Muscle of arm (tissue), 12 donors: Measurements from ENCODE around the gene OLFM1. TPM values are rescaled to one million over a fixed set of nuclear protein-coding genes. Genes with fewer than 3 reads are reported as not detected.

ENCODE experiments used
- DNase-seq: peaks from one replicate; pipeline ENCODE4 v3.0.0-alpha.2; 2013
- polyA plus RNA-seq, 12 donors: library from polyadenylated mRNA; unstranded; fragments of 120-200 nt; gene quantifications; one replicate each; pipeline ENCODE4 v1.2.1, GENCODE V29; 2013; ENCODE audit not compliant: insufficient read length in 12 of 12

The OLFM1 gene
- polyA plus RNA-seq, 12 donors = 2.8 to 25.7 (median 4.2) TPM; not detected in 1

GRCh38 chr9:135088348-135088978 lies 995 bp downstream of the OLFM1 start:
- DNase-seq = no peak

DNA sequence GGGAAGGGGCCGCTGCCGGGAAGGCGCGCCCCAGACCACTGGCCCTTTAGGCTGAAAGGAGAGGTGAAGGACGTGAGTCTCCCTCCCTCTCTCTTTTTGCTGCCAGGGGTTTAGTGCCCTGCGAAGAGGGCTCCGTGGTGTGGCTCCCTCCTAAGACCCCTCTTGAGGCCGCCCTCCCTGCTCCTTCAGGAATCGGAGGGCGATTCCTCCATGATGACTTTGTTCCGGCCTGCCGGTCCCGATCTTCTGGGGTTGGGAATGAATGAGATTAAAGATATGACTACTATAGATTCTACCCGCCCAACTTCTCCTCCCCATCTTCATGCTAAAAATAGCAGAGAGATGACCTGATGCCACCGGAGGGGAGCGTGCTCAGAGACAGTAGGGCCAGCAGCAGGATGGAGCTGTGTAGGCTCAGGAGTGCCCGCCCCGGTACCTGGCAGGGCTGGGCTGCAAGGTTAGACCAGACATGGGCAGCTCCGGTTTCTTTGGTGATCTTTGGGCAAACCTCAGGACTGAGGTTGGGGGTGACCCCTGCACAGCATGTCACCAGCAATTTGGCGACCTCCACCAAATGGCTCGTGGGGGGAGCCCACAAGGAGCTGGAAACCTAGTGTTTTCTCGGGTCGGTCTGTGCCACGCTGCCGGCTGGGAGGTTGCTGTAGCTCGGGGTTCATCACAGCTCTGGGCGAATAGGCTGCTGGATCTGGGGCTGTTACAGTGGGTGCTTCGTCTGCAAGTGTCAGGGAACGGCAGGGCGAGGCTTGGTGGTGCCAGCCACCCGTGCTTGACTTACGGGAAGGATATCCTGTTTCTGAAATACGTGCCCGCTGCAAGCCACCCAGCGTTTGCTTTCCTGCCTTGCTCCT lies 1.7 kb downstream of the OLFM1 start:
- no peak for DNase-seq

GRCh38 chr9:135090081-135090480 lies 2.6 kb downstream of the OLFM1 start:
- DNase-seq = no peak

DNA sequence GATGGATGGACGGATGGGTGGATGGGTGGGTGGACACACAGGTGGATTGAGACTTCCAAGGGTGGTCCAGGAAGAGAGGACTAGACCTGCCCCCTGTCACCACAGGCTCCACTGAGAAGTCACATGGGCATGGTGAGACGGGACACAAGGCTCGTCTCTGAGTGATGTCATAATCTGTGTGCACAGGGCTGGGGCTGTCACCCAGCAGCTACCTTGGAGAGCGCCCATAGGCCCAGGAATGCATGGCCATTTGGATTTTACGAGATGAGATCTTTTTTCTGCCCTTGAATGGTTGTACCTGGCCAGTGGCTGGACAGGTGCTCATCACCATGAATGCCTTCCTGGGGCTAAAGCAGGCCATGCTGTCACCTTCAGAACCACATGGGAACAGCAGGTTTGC lies 3.1 kb downstream of the OLFM1 start:
- no peak for DNase-seq

DNA sequence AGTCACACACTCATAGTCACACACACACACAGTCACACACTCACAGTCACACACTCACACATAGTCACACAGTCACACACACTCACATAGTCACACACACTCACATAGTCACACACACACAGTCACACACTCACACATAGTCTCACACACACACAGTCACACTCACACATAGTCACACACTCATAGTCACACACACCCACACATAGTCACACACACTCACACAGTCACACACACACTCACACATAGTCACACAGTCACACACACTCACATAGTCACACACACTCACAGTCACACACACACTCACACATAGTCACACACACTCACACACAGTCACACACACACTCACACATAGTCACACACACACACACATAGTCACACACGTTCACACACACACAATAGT lies 4.1 kb downstream of the OLFM1 start:
- no peak for DNase-seq

- no peak for DNase-seq
Measured at GRCh38 chr9:135093111-135093510, 5.6 kb downstream of the OLFM1 start.

- no peak for DNase-seq
Measured at GRCh38 chr9:135093911-135094584, 6.6 kb downstream of the OLFM1 start.

DNA sequence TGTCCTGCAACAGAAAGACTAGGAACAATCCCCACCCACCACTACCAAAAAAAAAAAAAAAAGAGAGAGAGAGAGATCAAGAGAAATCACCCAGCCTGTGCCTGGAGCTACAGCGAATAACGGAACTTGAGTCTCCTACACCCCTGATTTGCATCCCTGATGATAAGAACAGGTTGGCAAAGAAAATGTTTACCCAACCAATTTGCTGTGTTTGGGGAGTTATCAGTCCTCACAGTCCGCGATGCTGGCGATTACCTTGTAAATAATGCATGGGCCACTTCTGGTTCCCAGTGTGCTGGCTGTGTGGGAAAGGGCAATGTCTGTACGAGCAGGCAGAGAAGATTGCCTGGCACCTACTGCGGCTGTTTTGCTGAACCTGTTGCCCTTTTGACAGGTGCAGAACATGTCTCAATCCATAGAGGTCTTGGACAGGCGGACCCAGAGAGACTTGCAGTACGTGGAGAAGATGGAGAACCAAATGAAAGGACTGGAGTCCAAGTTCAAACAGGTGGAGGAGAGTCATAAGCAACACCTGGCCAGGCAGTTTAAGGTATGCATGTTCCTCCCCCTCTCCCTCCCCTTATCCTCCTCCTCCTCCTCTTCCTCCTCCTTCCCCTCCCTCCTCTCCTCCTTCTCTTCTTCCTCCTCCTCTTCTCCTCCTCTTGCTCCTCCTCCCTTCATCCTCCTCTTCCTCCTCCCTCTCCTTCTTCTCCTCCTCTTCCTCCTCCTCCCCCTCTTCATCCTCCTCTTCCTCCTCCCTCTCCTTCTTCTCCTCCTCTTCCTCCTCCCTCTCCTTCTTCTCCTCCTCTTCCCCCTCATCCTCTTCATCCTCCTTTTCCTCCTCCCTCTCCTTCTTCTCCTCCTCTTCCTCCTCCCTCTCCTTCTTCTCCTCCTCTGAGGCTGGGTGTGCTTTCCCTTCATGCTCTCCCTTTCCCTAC lies 8.3 kb downstream of the OLFM1 start:
- DNase-seq = no peak

- DNase-seq = no peak
Measured at GRCh38 chr9:135096408-135096895, 9.0 kb downstream of the OLFM1 start.

DNA sequence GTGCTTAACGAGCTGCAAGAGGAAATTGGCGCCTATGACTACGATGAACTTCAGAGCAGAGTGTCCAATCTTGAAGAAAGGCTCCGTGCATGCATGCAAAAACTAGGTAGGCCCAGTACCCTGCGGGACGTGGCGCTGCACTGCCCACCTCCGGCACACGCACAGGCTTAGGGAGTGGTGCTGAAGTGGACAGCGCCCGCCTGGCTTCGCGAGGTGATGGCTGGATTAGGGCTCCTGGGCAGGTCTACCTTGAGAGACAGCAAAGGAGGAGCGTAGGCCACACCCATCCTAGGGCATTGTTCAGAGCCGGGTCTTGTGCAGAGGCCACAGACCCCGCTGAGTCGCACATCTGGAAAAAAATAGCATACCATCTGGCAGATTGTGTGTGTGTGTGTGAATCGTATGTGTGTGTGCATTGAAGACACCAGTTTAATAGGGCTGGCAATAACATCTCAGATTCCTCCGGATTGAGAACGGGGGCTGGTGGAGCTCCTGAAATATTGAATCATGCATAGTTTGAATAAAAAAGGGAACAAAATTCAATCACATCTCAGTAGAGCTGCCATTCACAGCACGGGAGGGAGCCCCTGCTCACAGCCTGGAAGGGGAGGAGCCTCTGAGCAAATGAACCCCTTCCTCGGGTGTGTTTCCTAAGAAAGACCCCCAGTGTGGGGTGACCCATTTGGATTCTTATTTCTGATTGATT lies 11.1 kb downstream of the OLFM1 start:
- DNase-seq = peak; percentile 30

- DNase-seq = no peak
Measured at GRCh38 chr9:135099574-135099973, 12.1 kb downstream of the OLFM1 start.

- no peak for DNase-seq
Measured at GRCh38 chr9:135100241-135100681, 12.8 kb downstream of the OLFM1 start.

DNA sequence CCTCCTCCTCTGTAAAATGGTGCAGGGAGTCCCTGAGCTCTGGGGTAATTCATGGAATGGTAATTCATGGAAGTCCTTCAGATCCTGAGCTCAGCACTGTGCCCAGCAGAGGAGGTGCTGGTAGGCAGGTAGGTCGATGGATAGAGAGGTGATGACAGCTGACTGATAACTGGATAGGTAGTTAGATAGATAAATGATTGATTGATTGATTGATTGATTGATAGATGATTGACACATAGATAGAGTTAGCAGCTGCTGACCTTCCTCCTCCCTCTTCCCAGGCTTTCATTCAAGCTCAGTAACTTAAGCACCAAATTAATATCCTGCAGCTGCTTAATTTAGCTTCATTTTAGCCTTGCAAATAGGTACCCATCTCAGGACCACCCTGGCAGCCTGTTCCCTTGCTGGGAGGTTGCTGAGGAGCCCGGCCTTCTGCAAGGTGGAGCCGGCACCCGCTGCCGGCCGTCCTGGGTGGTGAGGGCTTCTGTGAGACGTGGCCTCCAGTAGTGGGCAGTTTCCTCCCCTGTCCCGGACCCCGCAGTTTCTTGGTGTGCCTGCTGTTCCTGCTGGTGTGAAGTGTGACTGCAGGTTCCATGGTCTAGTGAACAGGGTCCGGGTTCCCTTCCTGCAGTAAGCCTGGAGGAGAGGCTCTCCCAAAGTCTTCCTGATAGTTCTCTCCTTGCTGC lies 13.4 kb downstream of the OLFM1 start:
- no peak for DNase-seq

- DNase-seq = no peak
Measured at GRCh38 chr9:135101486-135101885, 14.0 kb downstream of the OLFM1 start.

DNA sequence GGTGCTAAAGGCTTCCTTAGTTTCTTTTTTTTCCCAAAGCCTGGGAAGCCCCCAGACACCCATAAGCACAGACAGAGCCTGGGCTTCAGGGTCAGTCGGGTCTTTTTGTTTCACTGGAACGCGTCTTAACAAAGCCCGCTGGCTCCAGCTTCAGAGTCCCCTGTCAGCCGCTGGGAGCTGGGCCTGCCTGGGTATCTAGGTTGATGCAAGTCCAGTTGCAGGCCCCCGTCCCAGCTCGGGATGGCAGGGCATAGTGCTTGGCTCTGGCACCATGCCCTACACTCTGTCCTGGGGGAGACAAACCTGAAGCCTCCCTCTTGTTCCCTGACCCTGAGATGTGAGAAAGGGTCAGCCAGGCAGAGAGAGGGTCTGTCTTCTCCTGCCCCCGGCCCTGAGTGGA lies 14.5 kb downstream of the OLFM1 start:
- DNase-seq = no peak

DNA sequence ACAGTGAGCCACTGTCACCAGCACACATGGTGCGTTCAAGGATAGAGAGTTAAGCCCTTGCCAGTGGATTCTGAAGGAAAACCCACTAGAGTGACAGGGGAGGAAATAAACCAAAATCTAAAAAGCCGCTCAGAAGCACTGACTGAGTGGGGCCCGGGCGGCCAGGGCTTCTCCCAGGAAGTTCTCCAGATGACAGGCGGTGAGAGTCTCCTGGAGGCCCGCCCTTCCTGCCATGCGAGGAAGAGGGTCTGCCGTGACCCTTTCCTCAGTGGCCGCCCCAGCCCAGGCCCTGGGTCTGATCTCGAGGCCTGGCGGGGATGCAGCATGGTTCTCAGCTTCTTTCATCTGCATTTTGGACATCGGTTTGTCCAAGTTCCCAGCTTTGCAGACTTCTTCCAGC lies 14.9 kb downstream of the OLFM1 start:
- no peak for DNase-seq

DNA sequence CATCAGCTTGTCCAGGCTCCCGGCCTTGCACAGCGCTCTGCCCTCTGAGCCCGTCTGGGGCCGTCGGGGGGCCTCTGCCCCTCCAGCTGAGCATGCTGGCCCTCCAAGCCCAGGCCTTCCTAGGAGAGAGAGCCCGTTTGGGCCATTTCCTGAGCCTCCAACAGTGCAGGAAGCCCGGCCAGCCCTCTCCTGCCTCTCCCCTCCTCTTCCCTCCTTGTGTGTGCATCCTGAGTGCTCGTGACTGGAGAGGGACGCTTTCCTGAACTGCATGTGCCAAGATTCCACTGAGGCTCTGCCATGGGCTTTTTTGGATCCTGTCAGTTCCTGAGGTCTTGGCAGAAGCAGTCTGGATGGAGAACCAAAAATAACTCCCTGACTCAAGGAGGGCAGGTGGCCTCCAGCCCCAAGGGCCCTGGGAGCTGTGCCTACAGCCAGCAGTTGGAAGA lies 15.6 kb downstream of the OLFM1 start:
- DNase-seq = peak; percentile 32

DNA sequence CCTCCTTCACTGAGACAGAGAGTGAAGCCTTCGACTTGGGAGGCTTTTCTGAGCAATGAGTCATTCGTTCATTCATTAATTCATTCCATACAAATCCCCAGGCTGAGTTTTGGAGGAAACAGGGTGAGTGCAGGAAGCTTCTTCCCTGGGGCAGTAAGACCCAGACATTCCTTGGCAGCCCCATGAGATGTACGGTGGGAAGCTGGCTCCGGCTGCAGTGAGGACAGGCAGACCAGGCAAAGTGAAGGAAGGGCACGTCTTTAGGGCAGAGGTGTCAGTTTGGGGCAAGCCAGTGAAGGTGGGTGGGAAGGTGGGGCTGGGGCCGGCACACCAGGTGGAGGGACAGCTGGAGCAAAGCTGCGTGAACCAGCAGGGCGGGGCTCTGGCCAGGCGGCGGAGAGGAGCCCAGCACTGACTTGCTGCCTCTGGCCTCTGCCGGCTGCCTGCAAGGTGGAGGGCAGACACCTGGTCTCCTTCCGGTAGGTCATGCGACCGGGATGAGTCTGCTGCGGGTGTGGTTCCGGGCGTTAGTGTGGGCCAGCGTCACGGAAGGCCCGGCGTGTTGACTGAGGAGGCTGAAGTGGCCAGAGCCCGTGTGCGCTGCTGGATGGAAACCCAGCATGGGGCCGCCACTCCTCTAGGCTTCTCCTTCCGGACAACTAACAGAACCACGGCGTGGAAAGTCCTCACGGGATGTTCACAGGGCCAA lies 16.6 kb downstream of the OLFM1 start:
- DNase-seq = no peak

- no peak for DNase-seq
Measured at GRCh38 chr9:135104761-135105160, 17.3 kb downstream of the OLFM1 start.
